A673 (cell line): ENCODE measurements around the gene CTNNA2.

ENCODE experiments used
- EZH2 ChIP-seq: fragments of 200-600 bp; sonication (generic); IDR thresholded peaks from 2 replicates; pipeline ENCODE4 v1.6.1; 2017; ENCODE audit warnings: borderline replicate concordance, low read depth, mild to moderate bottlenecking, mixed read lengths, antibody characterized with exemption, low read length; ENCODE audit not compliant: poor library complexity, severe bottlenecking
- TF ChIP-seq, protein P1 (sequence below): fragments of 300-800, 200-600 bp; sonication (generic); conservative IDR thresholded peaks from 2 replicates; pipeline ENCODE4 v1.5.1; 2017; ENCODE audit warnings: low read depth, mild to moderate bottlenecking, antibody characterized with exemption, low read length, moderate library complexity, mixed read lengths

DNA sequence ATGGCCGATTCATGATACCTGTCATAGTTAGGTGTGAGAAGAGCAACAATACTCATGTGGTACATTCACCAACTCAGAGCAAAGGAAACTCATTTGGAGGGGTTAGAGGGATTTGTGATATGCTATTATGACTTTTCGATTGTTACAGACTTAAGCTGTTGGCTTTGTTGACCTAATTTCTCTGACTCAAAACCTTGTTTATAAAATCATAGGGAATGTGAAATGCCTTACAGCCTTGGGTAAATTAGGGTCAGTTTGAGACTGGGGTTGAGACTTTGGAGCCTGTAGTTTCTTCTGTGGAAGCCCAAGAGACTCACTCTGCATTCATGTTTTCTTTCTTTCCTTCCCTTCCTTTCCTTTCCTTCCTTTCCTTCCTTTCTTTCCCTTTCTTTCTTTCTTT is 529.8 kb downstream of the CTNNA2 start:
- TF ChIP-seq, protein P1, sequence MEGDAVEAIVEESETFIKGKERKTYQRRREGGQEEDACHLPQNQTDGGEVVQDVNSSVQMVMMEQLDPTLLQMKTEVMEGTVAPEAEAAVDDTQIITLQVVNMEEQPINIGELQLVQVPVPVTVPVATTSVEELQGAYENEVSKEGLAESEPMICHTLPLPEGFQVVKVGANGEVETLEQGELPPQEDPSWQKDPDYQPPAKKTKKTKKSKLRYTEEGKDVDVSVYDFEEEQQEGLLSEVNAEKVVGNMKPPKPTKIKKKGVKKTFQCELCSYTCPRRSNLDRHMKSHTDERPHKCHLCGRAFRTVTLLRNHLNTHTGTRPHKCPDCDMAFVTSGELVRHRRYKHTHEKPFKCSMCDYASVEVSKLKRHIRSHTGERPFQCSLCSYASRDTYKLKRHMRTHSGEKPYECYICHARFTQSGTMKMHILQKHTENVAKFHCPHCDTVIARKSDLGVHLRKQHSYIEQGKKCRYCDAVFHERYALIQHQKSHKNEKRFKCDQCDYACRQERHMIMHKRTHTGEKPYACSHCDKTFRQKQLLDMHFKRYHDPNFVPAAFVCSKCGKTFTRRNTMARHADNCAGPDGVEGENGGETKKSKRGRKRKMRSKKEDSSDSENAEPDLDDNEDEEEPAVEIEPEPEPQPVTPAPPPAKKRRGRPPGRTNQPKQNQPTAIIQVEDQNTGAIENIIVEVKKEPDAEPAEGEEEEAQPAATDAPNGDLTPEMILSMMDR, result no peak
- TF ChIP-seq EZH2, result no peak
